HG03342 (cell line): ENCODE data around the gene PDE4B.
A peak's percentile ranks its signal among the peaks of the same experiment; 100 is the strongest.

Source experiments
- ATAC-seq: cut with Tn5 transposase; IDR thresholded peaks from one replicate; pipeline ENCODE4 v1.9.1; 2021; ENCODE audit warnings: mild to moderate bottlenecking, moderate library complexity; ENCODE audit not compliant: unreplicated experiment

PDE4B gene

GRCh38 chr1:66371233-66372005 is 578.7 kb downstream of the PDE4B start:
- ATAC-seq: no peak

- no peak for ATAC-seq
Observed at GRCh38 chr1:66372522-66373101, 579.9 kb downstream of the PDE4B start.

- ATAC-seq: no peak
Observed at GRCh38 chr1:66373157-66373591, 580.5 kb downstream of the PDE4B start.

GRCh38 chr1:66374148-66374547 is 581.5 kb downstream of the PDE4B start:
- peak; percentile 43 for ATAC-seq

GRCh38 chr1:66374561-66375111 is 581.9 kb downstream of the PDE4B start:
- peak; percentile 50 for ATAC-seq

- ATAC-seq: no peak
Observed at GRCh38 chr1:66375125-66375524, 582.4 kb downstream of the PDE4B start.

- ATAC-seq: peak; percentile 99
Observed at GRCh38 chr1:66380452-66381212, 587.9 kb downstream of the PDE4B start.

- ATAC-seq: no peak
Observed at GRCh38 chr1:66381621-66382275, 589.1 kb downstream of the PDE4B start.

- no peak for ATAC-seq
Observed at GRCh38 chr1:66383168-66383567, 590.5 kb downstream of the PDE4B start.

- ATAC-seq: no peak
Observed at GRCh38 chr1:66383611-66384010, 590.9 kb downstream of the PDE4B start.

- ATAC-seq: no peak
Observed at GRCh38 chr1:66384258-66384921, 591.7 kb downstream of the PDE4B start.

- no peak for ATAC-seq
Observed at GRCh38 chr1:66386712-66387111, 594.0 kb downstream of the PDE4B start.

- ATAC-seq: no peak
Observed at GRCh38 chr1:66388913-66389312, 596.2 kb downstream of the PDE4B start.

- no peak for ATAC-seq
Observed at GRCh38 chr1:66393586-66394287, 601.0 kb downstream of the PDE4B start.

GRCh38 chr1:66394603-66395002 is 601.9 kb downstream of the PDE4B start:
- ATAC-seq: no peak

- no peak for ATAC-seq
Observed at GRCh38 chr1:66395202-66396061, 602.7 kb downstream of the PDE4B start.

GRCh38 chr1:66396212-66396890 is 603.7 kb downstream of the PDE4B start:
- ATAC-seq: peak; percentile 63

GRCh38 chr1:66397192-66397591 is 604.5 kb downstream of the PDE4B start:
- peak; percentile 33 for ATAC-seq
